A549 (cell line): ENCODE data around the gene CPEB2.

ENCODE experiments used
- POLR2A ChIP-seq: IDR thresholded peaks from 2 replicates; pipeline ENCODE4 v1.6.1; 2012; ENCODE audit warnings: mild to moderate bottlenecking, low read length
- RNF2 ChIP-seq: fragments of 200-600 bp; sonication (generic); IDR thresholded peaks from 2 replicates; pipeline ENCODE4 v1.6.1; 2016; ENCODE audit warnings: low read depth, mild to moderate bottlenecking, antibody characterized with exemption, moderate library complexity, borderline replicate concordance
- TF ChIP-seq, protein P1 (sequence below): fragments of >200 bp; sonication (Bioruptor Twin); formaldehyde crosslinking; IDR thresholded peaks from 3 replicates; pipeline ENCODE4 v1.5.1; 2016
- TF ChIP-seq, protein P2 (sequence below): fragments of 150-350 bp; IDR thresholded peaks from 2 replicates; pipeline ENCODE4 v1.6.1; 2014; ENCODE audit warnings: low read depth, mild to moderate bottlenecking, low read length

DNA sequence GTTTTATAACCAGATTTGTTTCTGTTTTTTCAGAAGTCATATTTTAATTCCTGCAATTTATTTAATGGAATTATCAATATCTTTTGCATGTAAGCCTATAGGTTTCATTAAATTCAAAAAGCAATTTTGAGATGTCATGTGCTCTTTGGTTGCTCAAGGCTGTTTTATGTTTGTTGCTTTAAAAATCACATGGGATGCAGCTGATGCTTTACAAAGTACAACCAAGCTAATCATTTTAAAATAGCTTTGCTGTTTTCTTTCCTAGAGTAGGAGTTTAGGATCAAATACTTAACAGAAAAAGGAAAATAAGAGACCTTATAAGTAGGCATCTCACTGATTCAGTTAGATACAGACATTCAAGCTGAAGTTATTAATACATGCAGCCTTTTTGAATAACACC, 11.3 kb downstream of the CPEB2 start:
- no peak for TF ChIP-seq POLR2A
- no peak for TF ChIP-seq RNF2
- TF ChIP-seq, protein P1, sequence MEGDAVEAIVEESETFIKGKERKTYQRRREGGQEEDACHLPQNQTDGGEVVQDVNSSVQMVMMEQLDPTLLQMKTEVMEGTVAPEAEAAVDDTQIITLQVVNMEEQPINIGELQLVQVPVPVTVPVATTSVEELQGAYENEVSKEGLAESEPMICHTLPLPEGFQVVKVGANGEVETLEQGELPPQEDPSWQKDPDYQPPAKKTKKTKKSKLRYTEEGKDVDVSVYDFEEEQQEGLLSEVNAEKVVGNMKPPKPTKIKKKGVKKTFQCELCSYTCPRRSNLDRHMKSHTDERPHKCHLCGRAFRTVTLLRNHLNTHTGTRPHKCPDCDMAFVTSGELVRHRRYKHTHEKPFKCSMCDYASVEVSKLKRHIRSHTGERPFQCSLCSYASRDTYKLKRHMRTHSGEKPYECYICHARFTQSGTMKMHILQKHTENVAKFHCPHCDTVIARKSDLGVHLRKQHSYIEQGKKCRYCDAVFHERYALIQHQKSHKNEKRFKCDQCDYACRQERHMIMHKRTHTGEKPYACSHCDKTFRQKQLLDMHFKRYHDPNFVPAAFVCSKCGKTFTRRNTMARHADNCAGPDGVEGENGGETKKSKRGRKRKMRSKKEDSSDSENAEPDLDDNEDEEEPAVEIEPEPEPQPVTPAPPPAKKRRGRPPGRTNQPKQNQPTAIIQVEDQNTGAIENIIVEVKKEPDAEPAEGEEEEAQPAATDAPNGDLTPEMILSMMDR = no peak
- TF ChIP-seq, protein P2, sequence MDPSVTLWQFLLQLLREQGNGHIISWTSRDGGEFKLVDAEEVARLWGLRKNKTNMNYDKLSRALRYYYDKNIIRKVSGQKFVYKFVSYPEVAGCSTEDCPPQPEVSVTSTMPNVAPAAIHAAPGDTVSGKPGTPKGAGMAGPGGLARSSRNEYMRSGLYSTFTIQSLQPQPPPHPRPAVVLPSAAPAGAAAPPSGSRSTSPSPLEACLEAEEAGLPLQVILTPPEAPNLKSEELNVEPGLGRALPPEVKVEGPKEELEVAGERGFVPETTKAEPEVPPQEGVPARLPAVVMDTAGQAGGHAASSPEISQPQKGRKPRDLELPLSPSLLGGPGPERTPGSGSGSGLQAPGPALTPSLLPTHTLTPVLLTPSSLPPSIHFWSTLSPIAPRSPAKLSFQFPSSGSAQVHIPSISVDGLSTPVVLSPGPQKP = no peak
